ENCODE measurements around the gene FAM111A.

The FAM111A gene

GRCh38 chr11:59164028-59164427, 21.4 kb downstream of the FAM111A start:
- Histone ChIP-seq H3K36me3 (no peaks in the 10 kb centered on the region), H3K27ac (no peak overlapping the region), H3K9me3 (no peaks in the 10 kb centered on the region), H3K4me3 (no peak overlapping the region), H3K4me1 (no peaks in the 10 kb centered on the region), H3K27me3 (peaks cover 0 to 15% of the 10 kb centered on the region in 2 donors)
- intact Hi-C loops (cut with DNase I; ENCODE audit: low total_unique reads), result no loop called here
- no peak for TF ChIP-seq CTCF (IDR thresholded peaks at IDR 0.05)
- DNase-seq, result no peak

- DNase-seq, result peak; percentile 92 to 93
- H3K4me3 ChIP-seq, result peak within 1 kb of the TSS; percentile 58 to 72
- peaks cover 0 to 19% (median 15%) of the 10 kb centered on the region in 4 donors for H3K4me1 ChIP-seq
- H3K9me3 ChIP-seq, result no peaks in the 10 kb centered on the region
- no peak within 1 kb of the TSS for H3K27ac ChIP-seq
- intact Hi-C loops (cut with DNase I; ENCODE audit: low total_unique reads), result loop anchor here (2.0 to 5.0 kb wide), 2 partner anchors 35 to 111 kb away; no protein-coding TSS in a partner anchor
- no peaks in the 10 kb centered on the region for H3K36me3 ChIP-seq
- TF ChIP-seq CTCF (IDR thresholded peaks at IDR 0.05), result peak; percentile 83 to 95
- H3K27me3 ChIP-seq, result no peaks in the 10 kb centered on the region
Observed at GRCh38 chr11:59171508-59172322, 29.1 kb downstream of the FAM111A start, which contains the start of gene DTX4. DTX4 (plus strand) TSS chr11:59172132; CDS start chr11:59172596, 464 bp downstream.

- no peak for TF ChIP-seq CTCF (IDR thresholded peaks at IDR 0.05)
- Histone ChIP-seq H3K27ac (no peak overlapping the region), H3K4me3 (peak overlapping the region; percentile 58 to 72), H3K4me1 (peaks cover 0 to 19% (median 15%) of the 10 kb centered on the region in 4 donors), H3K27me3 (no peaks in the 10 kb centered on the region), H3K36me3 (no peaks in the 10 kb centered on the region), H3K9me3 (no peaks in the 10 kb centered on the region)
- intact Hi-C loops (cut with DNase I; ENCODE audit: low total_unique reads), result loop anchor here (2.0 to 5.0 kb wide), 2 partner anchors 34 to 110 kb away; no protein-coding TSS in a partner anchor
- no peak for DNase-seq
Observed at GRCh38 chr11:59172345-59173079, 29.9 kb downstream of the FAM111A start.

GRCh38 chr11:59173080-59173963, 30.7 kb downstream of the FAM111A start:
- no peak for DNase-seq
- Histone ChIP-seq H3K27ac (no peak overlapping the region), H3K4me1 (peaks cover 0 to 19% (median 15%) of the 10 kb centered on the region in 4 donors), H3K9me3 (no peaks in the 10 kb centered on the region), H3K27me3 (no peaks in the 10 kb centered on the region), H3K4me3 (peak overlapping the region; percentile 58 to 72), H3K36me3 (no peaks in the 10 kb centered on the region)
- no peak for TF ChIP-seq CTCF (IDR thresholded peaks at IDR 0.05)
- intact Hi-C loops (cut with DNase I; ENCODE audit: low total_unique reads), result loop anchor here (2.0 to 5.0 kb wide), 2 partner anchors 33 to 109 kb away; no protein-coding TSS in a partner anchor

Measured in tibial artery (tissue), 4 donors.